ENCODE data around the gene GGTA1.
"Not testable (repeated sequence)": the region's sequence is repeated elsewhere in the genome, so short reads cannot be mapped to it uniquely, and the experiment has no call there.

The GGTA1 gene

DNA sequence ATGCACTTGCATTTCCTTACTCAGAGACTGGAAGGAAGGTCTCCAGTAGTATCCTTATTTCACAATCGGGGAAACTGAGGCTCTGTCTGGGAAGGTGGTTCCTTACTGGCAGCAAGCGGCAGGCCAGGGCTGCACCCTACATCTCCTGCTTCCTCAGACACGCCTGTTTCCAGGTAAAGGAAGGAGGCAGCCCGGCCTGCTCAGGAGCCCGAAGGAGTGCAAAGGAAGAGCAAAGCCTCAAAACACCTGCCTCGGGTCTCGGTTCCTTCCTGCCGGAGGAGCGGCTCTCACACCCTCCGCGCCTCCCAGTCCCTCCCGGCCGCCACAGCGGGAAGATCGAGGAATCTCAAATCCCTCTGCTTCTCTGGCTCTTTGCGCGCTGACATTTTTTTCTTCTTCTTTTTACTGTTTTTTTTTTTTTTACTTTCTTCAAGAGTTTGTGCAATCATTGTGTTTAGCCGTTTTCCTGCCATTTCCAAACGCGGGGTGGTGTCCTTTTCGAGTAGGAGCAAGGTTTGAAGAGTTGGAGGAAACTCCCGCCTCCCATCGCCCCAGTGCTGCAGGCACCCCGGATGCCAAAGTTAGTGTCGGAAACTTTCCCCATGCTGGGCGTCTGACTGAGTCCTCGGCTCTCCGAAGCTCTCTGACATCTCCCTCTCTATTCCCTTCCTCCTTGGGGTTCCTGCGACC, 1.0 kb downstream of the GGTA1 start:
- no peak for DNase-seq

DNA sequence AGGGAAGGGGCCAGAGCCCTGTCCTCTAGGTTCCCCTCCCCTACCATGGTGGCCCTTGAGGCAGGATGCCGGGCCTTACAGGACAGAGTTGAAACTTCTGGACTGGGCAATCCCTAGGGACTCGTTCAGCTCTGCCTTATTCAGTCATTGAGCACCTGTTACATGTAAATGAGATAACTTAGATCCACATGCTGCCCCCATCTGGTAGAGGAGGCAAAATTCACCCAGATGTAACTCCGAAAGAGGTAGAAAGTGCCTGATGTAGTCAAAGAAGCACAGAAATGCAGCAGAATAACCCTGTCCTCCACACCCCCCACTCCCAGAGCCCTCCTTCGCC, 1.5 kb downstream of the GGTA1 start:
- peak; percentile 34 for DNase-seq

GRCh38 chr9:121495976-121496375, 3.7 kb downstream of the GGTA1 start:
- DNase-seq: no peak

DNA sequence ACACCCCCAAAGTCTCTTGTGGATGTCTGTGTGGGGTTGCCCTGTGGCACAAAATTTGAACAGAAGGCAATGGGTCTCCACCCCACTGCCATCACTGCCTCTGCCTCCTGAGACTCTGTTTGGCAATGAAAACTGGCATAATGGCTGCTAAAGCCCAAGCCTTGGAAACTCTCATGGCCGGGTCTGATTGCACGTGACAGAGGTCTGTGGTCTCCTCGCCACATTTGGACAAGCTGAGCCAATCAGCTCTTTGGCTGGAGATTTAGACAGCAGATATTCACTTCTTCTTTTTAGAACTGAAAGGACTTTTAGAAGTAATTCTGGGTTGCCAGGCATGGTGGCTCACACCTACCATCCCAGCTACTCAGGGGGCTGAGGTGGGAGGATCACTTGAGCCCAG, 5.5 kb downstream of the GGTA1 start:
- DNase-seq: no peak

GRCh38 chr9:121491111-121491510, 8.5 kb downstream of the GGTA1 start:
- DNase-seq: no peak

DNA sequence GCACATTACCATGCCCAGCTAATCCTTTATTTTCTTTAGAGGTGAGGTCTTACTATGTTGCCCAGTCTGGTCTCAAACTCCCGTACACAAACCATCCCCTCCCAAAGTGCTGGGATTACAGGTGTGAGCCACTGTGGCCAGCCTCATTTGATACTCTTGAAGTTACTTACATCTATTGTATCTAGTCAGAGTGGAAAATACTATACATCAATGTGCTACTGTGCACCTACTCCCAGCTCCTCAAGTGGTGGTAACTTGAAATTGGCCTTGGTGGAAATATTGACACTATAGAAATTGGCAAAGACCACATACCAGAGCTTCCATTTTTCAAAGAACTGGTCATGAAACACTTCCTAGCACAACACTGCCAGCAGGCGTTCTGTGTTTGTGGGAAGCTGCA, 10.3 kb downstream of the GGTA1 start:
- no peak for DNase-seq

- DNase-seq: no peak
Observed at GRCh38 chr9:121486043-121486442, 13.6 kb downstream of the GGTA1 start.

DNA sequence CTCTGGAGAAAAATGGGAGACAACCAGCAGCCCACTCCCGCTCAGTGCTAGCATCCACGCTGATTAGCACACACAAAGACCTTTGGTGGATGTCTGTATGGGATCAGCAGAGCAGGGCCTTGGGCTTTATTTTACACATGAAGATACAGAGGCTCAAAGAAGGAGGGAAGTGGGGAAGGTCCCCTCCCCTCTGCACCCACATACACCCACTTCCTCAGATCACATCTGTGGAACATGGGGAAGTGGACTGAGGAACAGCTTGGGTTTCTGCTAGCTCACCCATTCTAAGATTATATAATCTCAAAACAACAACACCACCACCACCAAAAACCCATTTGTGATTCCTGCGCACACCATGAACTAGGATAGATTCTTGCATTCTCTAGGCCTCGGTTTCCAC, 14.0 kb downstream of the GGTA1 start:
- no peak for DNase-seq

GRCh38 chr9:121484651-121485446, 14.8 kb downstream of the GGTA1 start:
- no peak for DNase-seq

DNA sequence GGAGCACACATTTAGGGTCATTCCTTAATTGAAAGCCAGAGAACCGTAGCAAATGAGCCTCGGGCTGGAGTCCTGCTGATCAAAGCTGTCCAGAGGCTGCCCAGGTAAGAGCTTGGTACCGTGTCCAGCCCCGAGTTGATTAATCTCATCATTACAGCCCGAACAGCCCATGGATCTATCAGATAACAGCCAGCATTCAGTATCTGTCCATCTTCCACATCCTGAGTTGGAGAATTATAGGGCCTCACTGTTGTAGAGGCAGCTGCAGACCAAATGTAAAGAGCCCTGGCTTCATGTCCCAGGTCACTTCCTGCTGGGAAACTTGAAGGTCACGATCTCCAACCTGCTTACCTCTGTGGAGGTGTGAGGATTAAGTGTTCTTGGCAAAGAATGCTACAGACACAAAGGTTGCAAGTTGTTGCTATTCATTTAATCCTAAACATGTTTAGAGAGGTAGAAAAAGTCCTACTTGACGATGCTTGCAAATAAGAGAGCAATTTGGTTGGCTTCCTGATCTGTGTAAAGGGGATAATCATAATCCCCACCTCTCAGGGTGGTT, 16.1 kb downstream of the GGTA1 start:
- DNase-seq: no peak

DNA sequence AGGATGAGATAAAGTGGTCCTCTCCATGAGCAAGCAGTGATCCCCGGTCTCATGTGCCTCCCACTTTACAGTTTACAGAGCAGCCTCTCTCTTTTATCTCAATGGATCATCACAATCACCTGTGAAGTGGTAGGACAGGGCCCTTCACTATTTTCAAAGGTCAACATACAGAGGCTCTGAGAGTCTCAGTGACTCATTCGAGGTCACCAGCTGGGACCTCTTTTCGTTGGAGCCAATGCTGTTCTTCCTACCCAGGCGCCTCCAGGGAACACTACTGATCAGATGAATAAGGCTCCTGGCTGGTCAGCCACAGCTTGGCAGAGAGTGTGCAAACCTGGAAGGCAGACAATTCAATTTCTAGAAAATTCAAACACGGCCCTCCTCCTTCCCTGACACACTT, 16.6 kb downstream of the GGTA1 start:
- no peak for DNase-seq

GRCh38 chr9:121478816-121479676, 20.6 kb downstream of the GGTA1 start:
- DNase-seq: no peak

GRCh38 chr9:121476156-121476555, 23.5 kb downstream of the GGTA1 start:
- DNase-seq: no peak

DNA sequence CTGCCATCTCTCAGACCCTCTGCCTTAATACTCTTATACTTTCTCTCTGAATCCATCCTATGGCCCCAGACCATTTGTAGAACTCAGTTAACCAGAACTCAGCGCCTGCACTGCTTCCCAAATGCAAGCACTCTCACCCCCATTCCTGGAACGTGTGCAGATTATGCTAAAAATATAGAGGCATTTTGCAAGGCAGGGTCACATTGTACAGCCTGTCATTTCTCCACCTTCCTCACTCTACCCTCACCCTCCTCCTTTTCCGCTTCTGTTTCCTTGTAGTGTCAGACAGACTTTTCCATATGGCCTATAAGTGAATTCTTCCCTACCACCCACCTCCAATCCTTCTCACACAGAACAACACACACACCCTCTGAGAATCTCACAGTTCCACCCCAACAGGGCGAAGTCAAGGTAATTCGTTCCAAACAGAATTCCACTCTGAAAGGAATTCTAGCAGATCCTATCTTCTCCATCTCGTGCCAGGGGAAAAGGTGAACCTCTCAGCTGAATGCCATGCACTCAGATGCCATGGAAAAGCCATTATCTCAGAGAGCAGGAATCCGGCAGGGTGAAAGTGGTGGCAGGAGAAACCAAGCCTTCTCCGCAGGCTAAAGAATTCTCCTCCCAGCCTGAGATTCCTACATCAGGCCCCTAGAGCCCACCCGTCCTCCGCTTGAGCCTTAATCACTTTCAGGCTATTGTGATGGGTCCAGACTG, 25.3 kb downstream of the GGTA1 start:
- DNase-seq: no peak

DNA sequence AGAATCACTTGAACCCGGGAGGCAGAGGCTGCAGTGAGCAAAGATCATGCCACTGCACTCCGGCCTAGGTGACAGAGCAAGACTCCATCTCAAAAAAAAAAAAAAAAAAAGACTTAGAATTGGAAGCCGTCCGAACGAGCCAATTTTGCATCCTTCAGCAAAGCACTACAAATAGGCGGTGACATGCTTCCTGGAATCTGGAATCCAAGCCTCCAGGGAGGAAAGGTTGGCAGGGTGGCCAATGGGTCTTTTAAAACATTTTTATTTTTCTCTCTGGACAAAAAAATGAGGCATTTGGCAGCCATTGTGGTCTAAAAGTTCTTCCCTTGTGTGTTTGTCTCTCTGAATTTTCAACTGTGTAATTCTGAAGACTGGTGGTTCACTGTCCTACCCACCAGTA, 26.4 kb downstream of the GGTA1 start:
- DNase-seq: no peak

DNA sequence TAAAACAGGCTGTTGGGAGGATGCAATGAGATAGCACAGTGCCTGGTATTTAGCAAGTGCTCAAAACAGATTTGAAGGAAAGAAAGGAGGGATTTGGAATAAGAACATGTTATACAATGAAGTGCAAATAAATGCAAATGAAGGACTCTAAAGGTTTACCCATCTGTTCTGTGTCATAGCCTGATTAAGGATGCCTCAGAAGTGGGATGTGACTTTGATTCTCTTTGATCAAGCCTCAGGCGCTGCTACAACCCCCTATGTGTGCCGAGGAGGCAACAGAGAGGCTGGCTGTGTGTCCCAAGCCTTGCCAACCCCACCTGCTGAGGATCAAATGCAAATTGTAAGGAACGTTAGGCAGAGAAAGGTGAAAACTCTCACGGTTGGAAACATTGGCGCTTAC, 27.2 kb downstream of the GGTA1 start:
- DNase-seq: no peak

DNA sequence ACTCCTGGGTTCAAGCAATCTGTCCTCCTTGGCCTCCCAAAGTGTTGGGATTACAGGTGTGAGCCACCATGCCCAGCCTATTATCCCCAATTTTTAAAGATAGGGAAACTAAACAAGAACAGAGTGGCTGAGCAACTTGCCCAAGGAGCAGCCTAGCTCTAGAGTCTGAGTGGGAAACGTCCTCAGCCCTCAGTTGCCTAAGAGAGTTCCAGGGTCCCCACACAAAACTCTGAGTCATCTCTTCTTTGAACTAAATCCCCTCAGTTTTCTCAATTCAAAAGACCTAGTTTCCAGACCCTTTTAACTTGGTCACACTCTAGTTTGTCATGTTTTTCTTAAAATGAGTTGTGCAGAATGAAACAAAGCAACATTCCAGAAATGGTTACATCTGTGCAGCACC, 33.5 kb downstream of the GGTA1 start:
- no peak for DNase-seq

GRCh38 chr9:121464968-121465367, 34.7 kb downstream of the GGTA1 start:
- no peak for DNase-seq

DNA sequence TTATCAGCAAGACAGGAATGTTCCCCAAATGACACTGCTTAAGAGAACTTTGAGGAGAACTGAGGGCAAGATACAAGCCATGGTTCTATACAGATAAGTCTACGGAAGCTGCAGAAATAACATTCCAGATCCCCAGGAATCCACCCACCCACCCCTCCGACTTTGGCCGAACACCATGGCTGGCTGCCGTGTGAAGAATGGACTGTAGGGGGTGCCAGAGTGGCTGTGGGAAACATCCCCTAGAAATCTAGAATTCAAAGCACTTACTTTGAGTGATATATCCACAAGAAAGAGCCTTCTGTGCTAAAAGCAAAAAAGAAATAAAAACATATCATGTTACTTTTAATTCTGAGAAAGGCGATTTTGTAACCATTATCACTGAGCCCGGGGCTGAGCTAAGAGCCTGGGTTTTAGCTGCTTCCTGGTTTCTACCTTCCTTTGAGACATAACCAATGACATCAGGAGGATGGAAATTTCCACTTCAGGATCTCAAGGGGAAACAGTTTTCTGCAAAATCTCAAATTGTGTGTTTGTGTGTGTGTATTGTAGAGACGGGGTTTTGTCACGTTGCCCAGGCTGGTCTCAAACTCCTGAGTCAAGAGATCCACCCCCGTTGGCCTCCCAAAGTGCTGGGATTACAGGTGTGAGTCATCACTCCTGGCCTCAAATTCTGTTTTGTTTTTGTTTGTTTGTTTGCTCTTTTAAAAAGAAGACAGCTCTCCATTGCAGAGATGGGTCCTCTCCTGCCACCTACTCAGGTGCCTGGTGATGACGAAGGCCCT, 36.4 kb downstream of the GGTA1 start:
- no peak for DNase-seq

GRCh38 chr9:121459513-121459912, 40.1 kb downstream of the GGTA1 start:
- DNase-seq: no peak

DNA sequence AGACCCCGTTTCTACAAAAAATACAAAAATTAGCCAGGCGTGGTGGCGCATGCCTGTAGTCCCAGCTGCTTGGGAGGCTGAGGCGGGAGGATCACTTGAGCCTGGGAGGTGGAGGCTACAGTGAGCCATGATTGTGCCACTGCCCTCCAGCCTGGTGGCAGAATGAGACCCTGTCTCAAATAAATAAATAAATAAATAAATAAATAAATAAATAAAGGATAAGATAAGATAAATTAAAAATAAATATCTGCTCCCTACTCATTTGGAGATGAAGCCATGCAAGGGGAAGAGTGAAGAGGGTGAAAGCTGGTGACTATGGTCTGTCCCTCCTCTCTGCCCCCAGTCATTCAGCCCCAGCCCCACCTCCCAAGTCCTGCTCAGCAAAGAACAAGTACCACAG, 41.2 kb downstream of the GGTA1 start:
- not testable (repeated sequence) for DNase-seq
